ENCODE results near the gene GMPR2.

GRCh38 chr14:24232645-24233537, at the start of gene GMPR2:
- TF ChIP-seq, protein P1, sequence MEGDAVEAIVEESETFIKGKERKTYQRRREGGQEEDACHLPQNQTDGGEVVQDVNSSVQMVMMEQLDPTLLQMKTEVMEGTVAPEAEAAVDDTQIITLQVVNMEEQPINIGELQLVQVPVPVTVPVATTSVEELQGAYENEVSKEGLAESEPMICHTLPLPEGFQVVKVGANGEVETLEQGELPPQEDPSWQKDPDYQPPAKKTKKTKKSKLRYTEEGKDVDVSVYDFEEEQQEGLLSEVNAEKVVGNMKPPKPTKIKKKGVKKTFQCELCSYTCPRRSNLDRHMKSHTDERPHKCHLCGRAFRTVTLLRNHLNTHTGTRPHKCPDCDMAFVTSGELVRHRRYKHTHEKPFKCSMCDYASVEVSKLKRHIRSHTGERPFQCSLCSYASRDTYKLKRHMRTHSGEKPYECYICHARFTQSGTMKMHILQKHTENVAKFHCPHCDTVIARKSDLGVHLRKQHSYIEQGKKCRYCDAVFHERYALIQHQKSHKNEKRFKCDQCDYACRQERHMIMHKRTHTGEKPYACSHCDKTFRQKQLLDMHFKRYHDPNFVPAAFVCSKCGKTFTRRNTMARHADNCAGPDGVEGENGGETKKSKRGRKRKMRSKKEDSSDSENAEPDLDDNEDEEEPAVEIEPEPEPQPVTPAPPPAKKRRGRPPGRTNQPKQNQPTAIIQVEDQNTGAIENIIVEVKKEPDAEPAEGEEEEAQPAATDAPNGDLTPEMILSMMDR (IDR thresholded peaks at IDR 0.05): no peak
- TF ChIP-seq POLR2A (IDR thresholded peaks at IDR 0.05): no peak
